HG02870 (cell line): ENCODE data around the gene C12orf60.
"Not testable (repeated sequence)": the region's sequence is repeated elsewhere in the genome, so short reads cannot be mapped to it uniquely, and the experiment has no call there.

ENCODE experiments used
- ATAC-seq: cut with Tn5 transposase; IDR thresholded peaks from one replicate; pipeline ENCODE4 v1.9.1; 2021; ENCODE audit warnings: mild to moderate bottlenecking, moderate library complexity; ENCODE audit not compliant: unreplicated experiment

C12orf60 gene

GRCh38 chr12:14803011-14803829 lies at the start of gene C12orf60, which contains the start of gene WBP11:
C12orf60 (plus strand) TSS chr12:14803670; CDS start chr12:14822936, 19,266 bp downstream.
WBP11 (minus strand) TSS chr12:14803478; CDS start chr12:14801383, 2,095 bp downstream.
- ATAC-seq: peak; percentile 99

GRCh38 chr12:14756334-14757143 lies 46.9 kb upstream of the C12orf60 start:
- no peak for ATAC-seq

- ATAC-seq: not testable (repeated sequence)
Measured at GRCh38 chr12:14759711-14760280, 43.7 kb upstream of the C12orf60 start.

GRCh38 chr12:14765398-14765797 lies 38.1 kb upstream of the C12orf60 start:
- no peak for ATAC-seq

GRCh38 chr12:14766020-14766419 lies 37.5 kb upstream of the C12orf60 start:
- ATAC-seq: not testable (repeated sequence)

GRCh38 chr12:14766649-14767215 lies 36.7 kb upstream of the C12orf60 start:
- ATAC-seq: no peak

- no peak for ATAC-seq
Measured at GRCh38 chr12:14767617-14768016, 35.9 kb upstream of the C12orf60 start.

GRCh38 chr12:14768823-14769405 lies 34.6 kb upstream of the C12orf60 start:
- ATAC-seq: no peak

- no peak for ATAC-seq
Measured at GRCh38 chr12:14769466-14769968, 34.0 kb upstream of the C12orf60 start.

GRCh38 chr12:14769969-14770495 lies 33.4 kb upstream of the C12orf60 start:
- peak; percentile 32 for ATAC-seq

- ATAC-seq: peak; percentile 19
Measured at GRCh38 chr12:14770496-14771461, 32.7 kb upstream of the C12orf60 start.

GRCh38 chr12:14771651-14772137 lies 31.8 kb upstream of the C12orf60 start:
- no peak for ATAC-seq

GRCh38 chr12:14772946-14773345 lies 30.5 kb upstream of the C12orf60 start:
- no peak for ATAC-seq

- peak; percentile 20 for ATAC-seq
Measured at GRCh38 chr12:14773685-14774073, 29.8 kb upstream of the C12orf60 start.

GRCh38 chr12:14774074-14774905 lies 29.2 kb upstream of the C12orf60 start:
- peak; percentile 53 for ATAC-seq

- ATAC-seq: no peak
Measured at GRCh38 chr12:14774906-14775635, 28.4 kb upstream of the C12orf60 start.

GRCh38 chr12:14775636-14775980 lies 27.9 kb upstream of the C12orf60 start:
- no peak for ATAC-seq
